ENCODE data around the gene PML. TPM values are rescaled to one million over a fixed set of nuclear protein-coding genes. Genes with fewer than 3 reads are reported as not detected.

The PML gene
- total and polyA plus RNA-seq, 10 donors, result 17.5 to 127 (median 83.1) TPM

DNA sequence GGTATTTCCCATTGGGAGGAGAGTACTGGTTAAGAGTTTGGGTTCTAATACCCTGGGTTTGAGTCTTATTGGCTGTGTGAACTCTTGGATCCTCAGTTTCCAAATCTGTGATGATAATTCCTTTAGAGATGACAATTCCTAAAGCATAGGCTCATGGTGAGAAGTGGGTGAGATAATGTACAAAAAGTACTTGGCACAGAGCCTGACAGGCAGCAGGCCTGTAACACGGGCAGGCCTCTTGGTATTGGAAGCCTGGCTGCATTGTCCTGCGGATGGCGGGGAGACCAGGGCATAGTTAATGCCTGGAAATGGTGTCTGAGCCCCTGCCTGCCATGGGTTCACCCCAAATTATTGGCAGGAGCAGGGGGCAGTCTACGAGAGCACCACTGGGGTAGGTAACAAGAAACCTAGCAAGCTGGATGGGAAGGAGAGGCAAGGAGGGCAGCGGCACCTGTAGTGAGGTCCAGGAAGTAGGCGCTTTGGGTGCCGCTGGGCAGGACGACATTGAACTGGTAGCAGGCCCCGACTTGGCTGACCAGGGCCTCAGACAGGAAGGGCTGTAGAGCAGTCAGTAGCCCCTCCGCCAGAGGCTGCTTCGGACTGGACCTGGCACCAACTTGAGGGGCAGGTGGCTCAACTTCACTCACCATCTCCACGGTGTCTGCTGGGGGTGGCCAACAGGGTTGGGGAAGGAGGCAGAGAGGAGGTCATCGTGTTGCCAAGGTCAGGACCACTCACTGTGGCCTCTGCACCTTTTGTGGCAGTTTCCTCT lies 10.1 kb upstream of the PML start:
- Histone ChIP-seq H3K36me3 (peaks cover 0 to 25% (median 0%) of the 10 kb centered on the region in 6 donors), H3K9me3 (no peaks in the 10 kb centered on the region), H3K4me3 (no peak overlapping the region), H3K27me3 (replicated peaks in 1 of 7) (no peaks in the 10 kb centered on the region), H3K27ac (peak overlapping the region in 5 of 8 donors; percentile 8 to 94 (median 81)), H3K4me1 (peaks cover 46 to 94% (median 80%) of the 10 kb centered on the region in 6 donors)
- TF ChIP-seq, protein P1, sequence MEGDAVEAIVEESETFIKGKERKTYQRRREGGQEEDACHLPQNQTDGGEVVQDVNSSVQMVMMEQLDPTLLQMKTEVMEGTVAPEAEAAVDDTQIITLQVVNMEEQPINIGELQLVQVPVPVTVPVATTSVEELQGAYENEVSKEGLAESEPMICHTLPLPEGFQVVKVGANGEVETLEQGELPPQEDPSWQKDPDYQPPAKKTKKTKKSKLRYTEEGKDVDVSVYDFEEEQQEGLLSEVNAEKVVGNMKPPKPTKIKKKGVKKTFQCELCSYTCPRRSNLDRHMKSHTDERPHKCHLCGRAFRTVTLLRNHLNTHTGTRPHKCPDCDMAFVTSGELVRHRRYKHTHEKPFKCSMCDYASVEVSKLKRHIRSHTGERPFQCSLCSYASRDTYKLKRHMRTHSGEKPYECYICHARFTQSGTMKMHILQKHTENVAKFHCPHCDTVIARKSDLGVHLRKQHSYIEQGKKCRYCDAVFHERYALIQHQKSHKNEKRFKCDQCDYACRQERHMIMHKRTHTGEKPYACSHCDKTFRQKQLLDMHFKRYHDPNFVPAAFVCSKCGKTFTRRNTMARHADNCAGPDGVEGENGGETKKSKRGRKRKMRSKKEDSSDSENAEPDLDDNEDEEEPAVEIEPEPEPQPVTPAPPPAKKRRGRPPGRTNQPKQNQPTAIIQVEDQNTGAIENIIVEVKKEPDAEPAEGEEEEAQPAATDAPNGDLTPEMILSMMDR (IDR thresholded peaks at IDR 0.05 in 8 of 11, conservative IDR thresholded peaks at IDR 0.05 in 3 of 11), result no peak
- no peak for TF ChIP-seq POLR2A (IDR thresholded peaks at IDR 0.05)
- TF ChIP-seq POLR2AphosphoS5 (IDR thresholded peaks at IDR 0.05), result no peak
- no peak for DNase-seq
- intact Hi-C loops (cut with DNase I; ENCODE audit: low total_unique reads), result no loop called here
- WGBS, 5 donors, result 59 to 66% (median 63%) methylated on average over 13 of the region's 13 CpGs

DNA sequence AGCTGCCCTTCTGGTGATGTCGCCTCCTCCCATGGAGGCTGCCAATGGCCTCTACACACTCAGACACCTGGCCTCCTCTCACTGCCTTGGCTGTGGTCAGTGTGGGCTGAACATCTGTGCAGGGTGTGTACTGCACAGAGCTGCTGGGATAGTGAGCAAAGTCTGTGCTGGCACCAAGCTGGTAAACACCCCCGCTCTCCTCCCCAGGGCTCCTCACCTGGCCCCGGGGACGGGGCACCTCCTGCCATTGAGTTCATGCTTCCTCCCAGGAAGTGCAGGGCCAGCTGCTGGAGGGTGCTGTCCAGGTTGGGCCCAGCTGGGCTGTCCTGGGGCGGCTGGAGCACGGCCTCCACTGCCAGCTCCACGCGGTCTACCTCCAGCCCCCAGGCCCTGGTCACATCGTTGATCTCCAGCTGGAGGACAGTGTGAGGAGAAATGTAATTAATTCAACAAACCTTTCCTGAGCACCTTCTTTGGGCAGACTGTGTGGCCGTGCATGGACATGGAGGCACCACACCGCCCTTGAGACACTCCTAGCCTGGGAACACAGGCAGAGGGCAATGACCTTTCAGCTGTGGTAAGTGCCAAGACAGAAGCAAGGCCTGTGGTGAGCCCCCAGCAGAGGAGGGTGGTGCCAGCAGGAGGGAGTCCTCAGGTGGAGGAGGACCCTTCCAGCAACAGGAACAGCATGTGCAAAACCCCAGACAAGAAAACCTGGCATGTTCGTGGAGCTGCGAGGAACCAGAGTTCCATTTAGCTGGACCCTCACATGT lies 9.2 kb upstream of the PML start:
- DNase-seq, result no peak
- Histone ChIP-seq H3K27ac (peak overlapping the region in 4 of 8 donors; percentile 25 to 94 (median 80)), H3K9me3 (no peaks in the 10 kb centered on the region), H3K36me3 (peaks cover 0 to 25% (median 0%) of the 10 kb centered on the region in 6 donors), H3K4me1 (peaks cover 49 to 100% (median 87%) of the 10 kb centered on the region in 6 donors), H3K4me3 (no peak overlapping the region), H3K27me3 (replicated peaks in 1 of 7) (no peaks in the 10 kb centered on the region)
- TF ChIP-seq, protein P1 (IDR thresholded peaks at IDR 0.05 in 8 of 11, conservative IDR thresholded peaks at IDR 0.05 in 3 of 11), result no peak
- TF ChIP-seq POLR2A (IDR thresholded peaks at IDR 0.05) (no peak), POLR2AphosphoS5 (IDR thresholded peaks at IDR 0.05) (peak in 1 of 3 donors; percentile 9)
- intact Hi-C loops (cut with DNase I; ENCODE audit: low total_unique reads), result no loop called here
- 70 to 84% (median 72%) methylated on average over 10 to 13 of the region's 13 CpGs for WGBS, 5 donors

DNA sequence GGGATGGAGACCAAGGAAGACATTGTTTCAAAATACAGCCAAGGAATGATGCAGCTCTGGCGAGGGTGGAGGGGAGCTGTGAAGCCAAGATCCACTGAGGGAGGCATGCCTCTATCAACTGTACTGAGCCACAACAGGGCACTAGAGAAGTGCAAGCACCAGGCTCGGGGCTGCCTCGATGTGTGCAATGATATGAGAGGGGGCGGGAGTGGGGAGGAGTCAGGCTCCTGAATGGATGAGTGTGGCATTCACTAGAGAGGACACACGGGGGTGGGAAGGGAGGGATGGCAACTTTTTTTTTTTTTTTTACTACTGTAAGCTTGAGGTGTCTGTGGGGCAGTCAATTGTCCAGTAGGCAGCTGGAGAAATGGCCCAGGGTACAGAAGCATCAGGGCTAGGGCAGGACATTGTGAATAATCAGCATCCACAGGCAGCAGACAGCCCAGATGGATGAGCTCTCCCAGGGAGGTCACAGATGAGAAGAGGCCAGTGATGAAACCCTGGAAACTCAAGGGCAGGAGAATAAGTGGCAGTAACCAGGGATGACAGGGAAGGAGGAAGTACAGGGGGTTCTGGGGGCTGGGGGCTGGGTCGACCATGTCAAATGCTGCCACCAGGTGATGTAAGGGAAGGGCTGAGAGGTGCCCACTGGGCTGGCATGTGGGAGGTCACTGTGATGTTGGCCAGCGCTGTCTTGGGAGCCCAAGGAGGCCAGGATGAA lies 8.3 kb upstream of the PML start:
- Histone ChIP-seq H3K4me1 (peaks cover 56 to 100% (median 90%) of the 10 kb centered on the region in 6 donors), H3K27ac (peak overlapping the region in 3 of 8 donors; percentile 89 to 97 (median 94)), H3K27me3 (replicated peaks in 1 of 7) (no peaks in the 10 kb centered on the region), H3K36me3 (peaks cover 0 to 25% (median 0%) of the 10 kb centered on the region in 6 donors), H3K4me3 (no peak overlapping the region), H3K9me3 (no peaks in the 10 kb centered on the region)
- intact Hi-C loops (cut with DNase I; ENCODE audit: low total_unique reads), result no loop called here
- WGBS, 5 donors, result 53 to 62% (median 58%) methylated on average over 7 of the region's 7 CpGs
- no peak for DNase-seq
- no peak for TF ChIP-seq POLR2A (IDR thresholded peaks at IDR 0.05)
- TF ChIP-seq POLR2AphosphoS5 (IDR thresholded peaks at IDR 0.05), result no peak
- TF ChIP-seq, protein P1 (IDR thresholded peaks at IDR 0.05 in 8 of 11, conservative IDR thresholded peaks at IDR 0.05 in 3 of 11), result no peak
